Activated CD4-positive, alpha-beta T cell treated with anti-CD3 and anti-CD28 coated beads, Interleukin-2, amount 10 ng/mL, durations not matched to agents 24 days and 14 days (primary cell): Measurements from ENCODE around the gene LINC01488. TPM values are rescaled to one million over a fixed set of nuclear protein-coding genes. Genes with fewer than 3 reads are reported as not detected.

Experiments
- DNase-seq: peaks from one replicate; pipeline ENCODE4 v3.0.0; 2022
- H3K27ac Mint-ChIP-seq: one replicate; pipeline ENCODE4 v1.8.0; 2022; ENCODE audit warnings: mild to moderate bottlenecking, mixed read lengths
- H3K27me3 Mint-ChIP-seq: one replicate; pipeline ENCODE4 v1.8.0; 2022; ENCODE audit warnings: mixed read lengths
- H3K36me3 Mint-ChIP-seq: one replicate; pipeline ENCODE4 v1.8.0; 2022; ENCODE audit warnings: low read depth, mild to moderate bottlenecking, mixed read lengths
- H3K4me1 Mint-ChIP-seq: one replicate; pipeline ENCODE4 v1.8.0; 2021; ENCODE audit warnings: mixed read lengths
- H3K4me3 Mint-ChIP-seq: one replicate; pipeline ENCODE4 v1.8.0; 2022; ENCODE audit warnings: mild to moderate bottlenecking, moderate library complexity, mixed read lengths
- H3K9me3 Mint-ChIP-seq: one replicate; pipeline ENCODE4 v1.8.0; 2021; ENCODE audit warnings: mixed read lengths
- intact Hi-C: fragments of 100-400 bp; cut with micrococcal nuclease; formaldehyde crosslinking; loops from one replicate; pipeline ENCODE4 v1.15.1; 2023
- total RNA-seq: library from RNA; stranded (reverse); gene quantifications from 2 replicates; pipeline ENCODE4 v1.2.3, GENCODE V29; 2022

The LINC01488 gene
- total RNA-seq, 1 donor from 2014 or later: not detected

GRCh38 chr11:69486773-69487291 lies 5.4 kb downstream of the LINC01488 start:
- H3K9me3 Mint-ChIP-seq: no peaks in the 10 kb centered on the region

GRCh38 chr11:69487391-69487790 lies 5.9 kb downstream of the LINC01488 start:
- no peaks in the 10 kb centered on the region for H3K36me3 Mint-ChIP-seq
- no peak overlapping the region for H3K27ac Mint-ChIP-seq
- DNase-seq: no peak
- no peak overlapping the region for H3K4me3 Mint-ChIP-seq
- no peaks in the 10 kb centered on the region for H3K4me1 Mint-ChIP-seq
- intact Hi-C loops: no loop called here
- H3K27me3 Mint-ChIP-seq: no peaks in the 10 kb centered on the region
- H3K9me3 Mint-ChIP-seq: no peaks in the 10 kb centered on the region

More at GRCh38 chr11:69486773-69487291, 5.4 kb downstream of the LINC01488 start:
- Mint-ChIP-seq H3K4me1 (no peaks in the 10 kb centered on the region), H3K27me3 (no peaks in the 10 kb centered on the region), H3K4me3 (no peak overlapping the region), H3K36me3 (no peaks in the 10 kb centered on the region), H3K27ac (no peak overlapping the region)
- intact Hi-C loops: no loop called here
- DNase-seq: no peak

- H3K4me1 Mint-ChIP-seq: no peaks in the 10 kb centered on the region
- H3K27me3 Mint-ChIP-seq: no peaks in the 10 kb centered on the region
- intact Hi-C loops: no loop called here
- H3K9me3 Mint-ChIP-seq: no peaks in the 10 kb centered on the region
- no peak for DNase-seq
- H3K36me3 Mint-ChIP-seq: no peaks in the 10 kb centered on the region
- no peak overlapping the region for H3K4me3 Mint-ChIP-seq
- H3K27ac Mint-ChIP-seq: no peak overlapping the region
Observed at GRCh38 chr11:69487849-69488542, 6.5 kb downstream of the LINC01488 start.

GRCh38 chr11:69488543-69488940 lies 7.1 kb downstream of the LINC01488 start:
- H3K4me1 Mint-ChIP-seq: no peaks in the 10 kb centered on the region
- H3K9me3 Mint-ChIP-seq: no peaks in the 10 kb centered on the region
- H3K4me3 Mint-ChIP-seq: no peak overlapping the region
- no peaks in the 10 kb centered on the region for H3K27me3 Mint-ChIP-seq
- H3K27ac Mint-ChIP-seq: no peak overlapping the region
- intact Hi-C loops: no loop called here
- H3K36me3 Mint-ChIP-seq: no peaks in the 10 kb centered on the region
- DNase-seq: no peak

- intact Hi-C loops: no loop called here
- no peaks in the 10 kb centered on the region for H3K36me3 Mint-ChIP-seq
- H3K27ac Mint-ChIP-seq: no peak overlapping the region
Observed at GRCh38 chr11:69489031-69489745, 7.7 kb downstream of the LINC01488 start.

GRCh38 chr11:69489746-69490365 lies 8.4 kb downstream of the LINC01488 start:
- DNase-seq: no peak
- Mint-ChIP-seq H3K27ac (no peak overlapping the region), H3K4me3 (no peak overlapping the region), H3K4me1 (no peaks in the 10 kb centered on the region), H3K9me3 (no peaks in the 10 kb centered on the region), H3K27me3 (no peaks in the 10 kb centered on the region), H3K36me3 (no peaks in the 10 kb centered on the region)
- intact Hi-C loops: no loop called here

More at GRCh38 chr11:69489031-69489745, 7.7 kb downstream of the LINC01488 start:
- H3K9me3 Mint-ChIP-seq: no peaks in the 10 kb centered on the region
- H3K4me3 Mint-ChIP-seq: no peak overlapping the region
- H3K27me3 Mint-ChIP-seq: no peaks in the 10 kb centered on the region
- no peaks in the 10 kb centered on the region for H3K4me1 Mint-ChIP-seq
- DNase-seq: no peak

- Mint-ChIP-seq H3K27me3 (no peaks in the 10 kb centered on the region), H3K4me1 (no peaks in the 10 kb centered on the region), H3K4me3 (no peak overlapping the region), H3K9me3 (no peaks in the 10 kb centered on the region), H3K27ac (no peak overlapping the region), H3K36me3 (no peaks in the 10 kb centered on the region)
- intact Hi-C loops: no loop called here
- no peak for DNase-seq
Observed at GRCh38 chr11:69490516-69490915, 9.1 kb downstream of the LINC01488 start.

GRCh38 chr11:69491071-69492031 lies 9.9 kb downstream of the LINC01488 start:
- no peak overlapping the region for H3K27ac Mint-ChIP-seq
- H3K9me3 Mint-ChIP-seq: no peaks in the 10 kb centered on the region
- no peaks in the 10 kb centered on the region for H3K4me1 Mint-ChIP-seq
- H3K4me3 Mint-ChIP-seq: no peak overlapping the region
- intact Hi-C loops: no loop called here
- H3K36me3 Mint-ChIP-seq: no peaks in the 10 kb centered on the region
- no peaks in the 10 kb centered on the region for H3K27me3 Mint-ChIP-seq
- no peak for DNase-seq

- H3K4me3 Mint-ChIP-seq: no peak overlapping the region
- no peaks in the 10 kb centered on the region for H3K27me3 Mint-ChIP-seq
- no peak overlapping the region for H3K27ac Mint-ChIP-seq
- H3K4me1 Mint-ChIP-seq: no peaks in the 10 kb centered on the region
- no peak for DNase-seq
- intact Hi-C loops: no loop called here
- no peaks in the 10 kb centered on the region for H3K9me3 Mint-ChIP-seq
- no peaks in the 10 kb centered on the region for H3K36me3 Mint-ChIP-seq
Observed at GRCh38 chr11:69492201-69492991, 10.9 kb downstream of the LINC01488 start.

GRCh38 chr11:69493931-69494821 lies 12.7 kb downstream of the LINC01488 start:
- Mint-ChIP-seq H3K4me1 (no peaks in the 10 kb centered on the region), H3K27me3 (no peaks in the 10 kb centered on the region), H3K4me3 (no peak overlapping the region), H3K27ac (no peak overlapping the region), H3K9me3 (no peaks in the 10 kb centered on the region), H3K36me3 (no peaks in the 10 kb centered on the region)
- intact Hi-C loops: no loop called here
- DNase-seq: no peak

- Mint-ChIP-seq H3K27ac (no peak overlapping the region), H3K27me3 (no peaks in the 10 kb centered on the region), H3K36me3 (no peaks in the 10 kb centered on the region), H3K4me3 (no peak overlapping the region), H3K9me3 (no peaks in the 10 kb centered on the region), H3K4me1 (no peaks in the 10 kb centered on the region)
- DNase-seq: no peak
- intact Hi-C loops: no loop called here
Observed at GRCh38 chr11:69494851-69495250, 13.4 kb downstream of the LINC01488 start.
